HG03439 (cell line): ENCODE measurements around the gene GRID2IP.
"Not testable (repeated sequence)": the region's sequence is repeated elsewhere in the genome, so short reads cannot be mapped to it uniquely, and the experiment has no call there.

Experiments
- ATAC-seq: cut with Tn5 transposase; IDR thresholded peaks from one replicate; pipeline ENCODE4 v1.9.1; 2021; ENCODE audit warnings: mild to moderate bottlenecking, moderate library complexity; ENCODE audit not compliant: unreplicated experiment

The GRID2IP gene

DNA sequence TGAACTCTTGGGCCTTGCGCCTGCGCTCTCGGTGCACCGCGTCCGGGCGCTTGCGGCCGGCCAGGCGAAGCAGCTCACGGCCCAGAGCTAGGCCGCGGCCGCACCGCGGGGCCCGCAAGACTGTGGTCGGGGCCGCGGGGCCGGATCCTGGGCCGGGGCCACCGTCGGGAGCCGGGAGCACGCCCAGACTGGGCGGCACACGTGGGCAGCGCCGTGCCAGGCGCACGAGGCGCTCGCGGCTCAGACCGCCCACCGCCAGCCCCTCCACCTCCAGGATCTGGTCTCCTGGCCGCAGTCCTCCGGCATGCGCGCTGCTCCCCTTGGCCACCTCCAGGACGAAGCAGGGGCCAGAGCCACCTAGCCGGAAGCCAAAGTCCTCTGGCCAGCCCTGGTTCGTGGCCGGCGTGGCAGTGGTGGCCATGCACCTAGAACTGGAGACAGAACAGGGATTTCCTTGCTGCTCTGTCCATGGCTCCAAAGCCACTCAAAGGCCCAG lies at the start of gene GRID2IP:
GRID2IP (minus strand) TSS at position 446 of the 496 bp plus-strand sequence; CDS start at position 421, 25 bp downstream.
- no peak for ATAC-seq

DNA sequence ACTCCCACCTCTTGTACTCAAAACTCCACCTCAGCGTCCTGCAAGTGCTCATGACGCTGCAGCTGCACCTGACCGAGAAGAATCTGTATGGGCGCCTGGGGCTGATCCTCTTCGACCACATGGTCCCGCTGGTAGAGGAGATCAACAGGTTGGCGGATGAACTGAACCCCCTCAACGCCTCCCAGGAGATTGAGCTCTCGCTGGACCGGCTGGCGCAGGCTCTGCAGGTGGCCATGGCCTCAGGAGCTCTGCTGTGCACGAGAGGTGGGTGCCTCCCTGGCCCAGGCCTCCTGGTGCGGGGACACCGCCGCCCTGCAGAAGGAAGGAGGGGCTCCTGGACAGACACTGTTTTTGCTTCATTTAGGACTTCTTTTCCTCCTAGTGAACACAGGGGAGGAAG lies 48.8 kb upstream of the GRID2IP start:
- no peak for ATAC-seq

DNA sequence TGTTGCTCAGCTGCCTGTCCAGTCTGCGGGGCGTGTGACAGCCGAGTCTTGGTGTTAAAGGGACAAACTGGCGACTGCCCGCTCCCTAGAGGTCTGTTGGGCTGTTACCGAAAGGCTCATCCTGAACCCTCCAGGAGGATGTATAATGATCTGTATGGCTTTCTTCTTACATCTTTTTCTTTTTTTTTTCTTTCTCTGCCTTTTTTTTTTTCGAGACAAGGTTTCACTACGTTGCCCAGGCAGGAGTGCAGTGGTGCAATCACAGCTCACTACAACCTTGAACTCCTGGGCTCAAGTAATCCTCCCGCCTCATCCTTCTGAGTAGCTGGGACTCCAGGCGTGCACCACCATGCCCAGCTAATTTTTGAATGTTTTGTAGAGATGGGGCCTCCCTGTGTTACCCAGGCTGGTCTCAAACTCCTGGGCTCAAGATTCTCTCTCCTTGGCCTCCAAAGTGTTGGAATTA lies 39.4 kb upstream of the GRID2IP start:
- ATAC-seq, result no peak

DNA sequence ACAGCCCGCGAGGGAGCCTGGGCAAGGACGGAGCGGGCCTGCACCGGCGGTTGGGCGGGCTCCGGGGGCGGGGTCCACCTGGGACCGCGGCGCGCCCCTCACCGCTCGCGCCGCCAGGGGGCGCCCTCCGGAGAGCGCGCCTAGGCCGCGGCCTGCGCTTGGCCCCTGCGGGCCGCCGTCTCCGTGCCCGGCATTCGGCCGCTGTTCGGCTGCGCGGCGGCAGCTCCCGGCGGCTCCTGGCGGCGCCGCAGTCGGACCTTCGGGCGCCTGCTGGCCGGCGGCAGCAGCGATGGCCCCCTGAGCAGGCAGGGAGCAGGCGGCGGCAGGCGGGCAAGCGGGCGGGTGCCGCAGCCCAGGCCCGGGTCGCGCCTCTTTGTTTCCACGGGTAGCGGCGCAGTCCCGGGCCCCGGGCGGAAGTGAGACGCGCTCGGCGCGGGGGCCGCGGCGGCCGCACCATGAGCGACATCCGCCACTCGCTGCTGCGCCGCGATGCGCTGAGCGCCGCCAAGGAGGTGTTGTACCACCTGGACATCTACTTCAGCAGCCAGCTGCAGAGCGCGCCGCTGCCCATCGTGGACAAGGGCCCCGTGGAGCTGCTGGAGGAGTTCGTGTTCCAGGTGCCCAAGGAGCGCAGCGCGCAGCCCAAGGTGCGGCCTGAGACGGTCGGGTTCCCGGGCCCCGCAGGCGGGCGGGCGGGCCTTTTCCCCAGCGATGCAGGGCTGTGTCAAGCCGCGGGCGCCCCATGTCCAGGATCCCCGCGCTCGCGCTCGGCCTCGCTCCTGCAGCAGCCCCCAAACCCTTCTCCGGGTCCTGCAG lies 38.8 kb upstream of the GRID2IP start, which contains the start of gene INTS15:
INTS15 (plus strand) TSS at position 193 of the 816 bp plus-strand sequence; CDS start at position 456, 263 bp downstream.
- peak; percentile 83 for ATAC-seq

DNA sequence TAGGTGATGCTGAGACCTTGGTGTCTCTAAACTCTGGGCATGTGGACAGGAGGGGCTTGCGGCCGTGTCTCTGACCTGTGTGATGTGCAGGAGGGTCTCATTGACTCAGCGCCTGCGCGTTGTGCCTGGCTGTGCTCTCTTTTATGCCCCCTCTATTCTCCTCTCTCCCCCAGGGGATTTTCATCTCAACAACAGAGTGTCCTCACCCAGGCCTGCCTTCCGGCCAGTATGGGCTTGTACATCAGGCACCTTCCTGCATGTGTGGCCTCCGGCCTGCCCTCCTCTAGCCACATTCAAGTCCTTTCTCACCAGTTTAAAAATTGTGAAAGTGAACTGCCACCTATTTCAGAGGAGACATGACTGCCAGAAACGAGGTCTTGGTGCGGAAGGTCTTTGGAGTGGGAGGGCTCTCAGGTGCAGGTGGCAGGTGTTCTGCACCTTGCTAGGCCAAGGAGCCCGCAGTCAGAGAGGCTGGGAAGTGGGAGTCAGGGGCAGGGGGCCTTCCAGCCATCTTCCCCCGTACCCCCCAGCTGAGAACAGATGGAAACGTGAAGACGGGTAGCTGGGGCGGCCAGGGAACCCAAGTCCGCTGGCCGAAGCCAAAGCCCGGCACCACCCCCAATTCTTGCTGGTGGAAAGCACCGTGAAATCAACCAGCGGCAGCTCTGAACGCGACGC lies 38.0 kb upstream of the GRID2IP start:
- ATAC-seq, result no peak

DNA sequence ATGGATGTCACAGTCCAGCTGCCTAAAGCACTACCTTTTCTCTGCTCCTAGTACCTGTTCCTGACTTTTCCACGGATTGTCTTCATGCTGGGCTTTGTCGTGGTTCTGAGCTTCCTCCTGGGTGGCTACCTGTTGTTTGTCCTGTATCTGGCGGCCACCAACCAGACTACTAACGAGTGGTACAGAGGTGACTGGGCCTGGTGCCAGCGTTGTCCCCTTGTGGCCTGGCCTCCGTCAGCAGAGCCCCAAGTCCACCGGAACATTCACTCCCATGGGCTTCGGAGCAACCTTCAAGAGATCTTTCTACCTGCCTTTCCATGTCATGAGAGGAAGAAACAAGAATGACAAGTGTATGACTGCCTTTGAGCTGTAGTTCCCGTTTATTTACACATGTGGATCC lies 37.3 kb upstream of the GRID2IP start:
- no peak for ATAC-seq

DNA sequence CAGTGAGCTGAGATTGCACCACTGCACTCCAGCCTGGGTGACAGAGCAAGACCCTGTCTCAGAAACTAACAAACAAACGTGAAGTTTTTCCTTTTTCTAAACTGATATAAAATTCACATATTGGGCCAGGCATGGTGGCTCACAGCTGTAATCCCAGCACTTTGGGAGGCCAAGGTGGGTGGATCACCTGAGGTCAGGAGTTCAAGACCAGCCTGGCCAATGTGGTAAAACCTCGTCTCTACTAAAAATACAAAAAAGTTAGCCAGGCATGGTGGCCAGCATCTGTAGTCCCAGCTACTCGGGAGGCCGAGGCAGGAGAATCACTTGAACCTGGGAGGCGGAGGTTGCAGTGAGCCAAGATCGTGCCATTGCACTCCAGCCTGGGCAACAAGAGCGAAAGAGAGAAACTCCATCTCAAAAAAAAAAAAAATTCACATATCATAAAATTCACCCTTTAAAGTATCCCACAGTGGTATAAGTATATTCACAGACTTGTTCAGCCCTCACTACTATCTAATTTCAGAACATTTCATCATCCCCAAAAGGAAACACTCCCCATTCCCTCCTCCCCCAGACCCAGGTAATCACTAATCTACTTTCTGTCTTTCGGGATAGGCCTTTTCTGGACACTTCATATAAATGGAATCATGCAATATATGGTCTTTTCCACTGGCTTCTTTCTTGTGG lies 34.6 kb upstream of the GRID2IP start:
- not testable (repeated sequence) for ATAC-seq

DNA sequence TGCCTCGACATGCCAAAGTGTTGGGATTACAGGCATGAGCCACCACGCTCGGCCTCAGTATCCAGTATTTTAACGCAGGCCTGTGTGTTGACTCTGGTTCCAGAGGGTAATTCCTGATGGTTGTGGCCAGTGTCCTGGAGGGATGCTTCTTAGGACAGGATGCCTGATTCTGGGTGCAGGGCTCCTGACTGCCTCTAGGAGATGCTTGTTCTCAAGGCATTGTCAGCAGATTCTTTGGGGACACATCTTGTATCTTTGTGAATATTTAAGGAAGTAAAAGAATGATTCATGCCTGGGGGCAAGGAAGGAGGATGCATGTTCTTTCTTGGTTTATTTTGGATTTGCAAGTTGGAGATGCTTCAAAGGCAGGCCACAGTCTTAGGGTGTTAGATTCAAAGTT lies 28.2 kb upstream of the GRID2IP start:
- no peak for ATAC-seq

DNA sequence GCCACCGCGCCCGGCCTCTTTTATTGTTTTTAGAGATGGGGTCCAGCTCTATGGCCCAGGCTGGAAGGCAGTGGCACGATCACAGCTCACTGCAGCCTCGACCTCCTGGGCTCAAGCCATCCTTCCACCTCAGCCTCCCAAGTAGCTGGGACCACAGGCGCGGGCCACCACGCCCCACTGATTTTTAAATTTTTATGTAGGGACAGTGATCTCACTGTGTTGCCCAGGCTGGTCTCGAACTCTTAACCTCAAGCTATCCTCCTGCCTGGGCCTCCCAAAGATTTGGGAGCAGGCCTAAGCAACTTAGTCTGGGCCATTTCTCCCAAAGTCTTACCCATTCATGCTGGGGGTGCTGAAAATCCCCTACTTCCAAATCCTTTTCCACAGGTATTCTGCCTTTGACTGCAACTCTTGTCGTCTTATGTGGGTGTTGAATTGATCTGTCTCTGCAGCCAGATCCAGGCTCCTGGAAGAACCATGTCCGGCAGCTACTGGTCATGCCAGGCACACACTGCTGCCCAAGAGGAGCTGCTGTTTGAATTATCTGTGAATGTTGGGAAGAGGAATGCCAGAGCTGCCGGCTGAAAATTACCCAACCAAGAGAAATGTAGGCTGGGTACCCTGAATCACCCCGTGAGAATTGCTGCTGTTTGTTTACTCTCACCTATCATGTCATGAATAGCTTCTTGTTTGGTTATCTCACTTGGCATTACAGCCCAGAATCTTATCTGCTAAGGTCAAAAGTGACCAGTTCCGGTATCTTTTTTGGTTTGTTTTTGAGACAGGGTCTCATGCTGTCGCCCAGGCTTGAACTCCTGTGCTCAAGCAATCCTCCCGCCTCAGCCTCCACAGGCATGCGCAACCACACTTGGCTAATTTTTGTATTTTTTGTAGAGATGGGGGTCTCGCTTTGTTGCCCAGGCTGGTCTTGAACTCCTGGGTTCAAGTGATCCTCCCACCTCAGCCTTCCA lies 27.1 kb upstream of the GRID2IP start:
- ATAC-seq, result no peak

DNA sequence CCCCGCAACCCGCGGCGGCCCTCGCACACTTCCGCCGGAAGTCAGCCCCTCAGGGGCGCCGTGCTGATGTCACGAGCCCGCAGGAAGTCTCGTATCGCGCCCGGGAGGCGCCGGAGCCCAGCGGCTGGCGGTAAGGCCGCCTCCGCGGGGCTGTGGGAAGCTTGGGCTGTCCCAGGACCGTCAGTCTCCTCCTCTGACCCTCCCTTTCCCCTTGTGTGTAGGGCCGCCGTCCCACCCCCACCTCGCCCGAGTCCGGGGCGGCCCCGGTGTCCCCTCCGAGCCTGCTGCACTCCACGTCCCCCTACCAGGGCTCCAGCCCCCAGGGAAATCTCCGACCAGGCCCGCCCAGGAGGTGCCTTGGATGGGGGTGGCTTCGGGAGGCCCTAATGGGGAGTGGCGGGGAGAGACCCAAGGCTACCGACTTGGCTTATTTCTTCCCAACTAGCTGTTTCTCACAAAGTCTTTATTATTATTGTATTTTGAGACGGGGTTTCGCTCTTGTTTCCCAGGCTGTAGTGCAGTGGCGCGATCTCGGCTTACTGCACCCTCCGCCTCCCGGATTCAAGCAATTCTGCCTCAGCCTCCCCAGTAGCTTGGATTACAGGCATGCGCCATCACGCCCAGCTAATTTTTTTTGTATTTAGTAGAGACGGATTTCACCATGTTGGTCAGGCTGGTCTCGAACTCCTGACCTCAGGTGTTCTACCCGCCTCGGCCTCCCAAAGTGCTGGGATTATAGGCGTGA lies 26.3 kb upstream of the GRID2IP start, which contains the start of gene ZDHHC4:
ZDHHC4 (plus strand) TSS at position 86 of the 745 bp plus-strand sequence. CDS start 3,108 bp downstream, outside the sequence.
- peak; percentile 95 for ATAC-seq

DNA sequence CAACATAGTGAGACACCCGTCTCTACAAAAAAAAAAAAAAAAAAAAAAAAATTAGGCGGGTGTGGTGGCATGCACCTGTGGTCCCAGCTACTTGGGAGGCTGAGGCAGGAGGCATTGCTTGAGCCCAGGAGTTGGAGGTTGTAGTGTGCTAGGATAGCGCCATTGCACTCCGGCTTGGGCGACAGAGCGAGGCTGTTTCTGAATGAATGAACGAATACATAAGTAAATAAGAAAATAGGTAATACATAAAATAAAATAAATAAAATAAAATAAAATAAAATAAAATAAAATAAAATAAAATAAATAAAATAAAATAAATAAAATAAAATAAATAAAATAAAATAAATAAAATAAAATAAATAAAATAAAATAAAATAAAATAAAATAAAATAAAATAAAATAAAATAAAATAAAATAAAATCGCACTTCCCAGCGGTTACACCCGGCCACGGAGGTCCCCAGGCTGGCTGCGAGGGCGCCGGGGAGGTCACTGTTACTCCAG lies 25.7 kb upstream of the GRID2IP start:
- not testable (repeated sequence) for ATAC-seq

DNA sequence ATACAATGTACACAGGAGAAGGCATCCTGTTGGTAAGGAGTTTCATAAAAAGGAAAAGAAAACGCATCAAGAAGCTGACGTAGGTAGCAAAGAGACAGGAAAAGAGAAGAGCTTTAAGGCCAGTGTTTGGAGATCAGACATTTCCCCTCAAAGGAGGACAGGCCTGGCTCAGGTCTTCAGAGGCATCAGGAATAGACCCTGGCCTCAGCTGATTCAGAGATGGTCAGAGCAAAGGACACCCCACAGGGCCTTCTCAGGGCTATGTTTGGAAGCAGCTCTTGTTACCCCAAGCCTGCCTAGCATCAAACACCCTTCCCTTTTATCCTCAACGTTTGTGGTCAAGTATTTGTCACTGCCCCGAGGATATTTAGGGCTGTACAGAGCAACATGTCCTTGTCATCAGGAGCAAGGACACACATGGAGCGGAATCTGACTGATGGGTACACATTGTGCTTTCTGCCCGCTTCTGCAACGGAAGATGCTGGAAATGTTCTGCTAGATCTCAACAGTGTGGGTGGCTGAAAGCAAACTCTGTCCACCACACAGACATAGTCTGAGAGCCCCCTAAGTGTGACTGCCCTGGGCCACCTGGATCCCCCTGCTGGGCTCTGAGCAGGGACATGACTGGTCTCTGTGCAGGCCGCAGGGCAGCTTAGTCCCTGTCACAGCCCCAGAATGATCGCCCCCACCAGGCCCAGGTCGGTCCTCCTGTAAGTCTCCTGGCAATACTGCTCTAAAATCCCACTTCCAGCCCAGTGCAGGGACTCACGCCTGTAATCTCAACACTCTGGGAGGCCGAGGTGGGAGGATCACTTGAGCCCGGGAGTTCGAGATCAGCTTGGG lies 25.0 kb upstream of the GRID2IP start:
- ATAC-seq, result no peak

DNA sequence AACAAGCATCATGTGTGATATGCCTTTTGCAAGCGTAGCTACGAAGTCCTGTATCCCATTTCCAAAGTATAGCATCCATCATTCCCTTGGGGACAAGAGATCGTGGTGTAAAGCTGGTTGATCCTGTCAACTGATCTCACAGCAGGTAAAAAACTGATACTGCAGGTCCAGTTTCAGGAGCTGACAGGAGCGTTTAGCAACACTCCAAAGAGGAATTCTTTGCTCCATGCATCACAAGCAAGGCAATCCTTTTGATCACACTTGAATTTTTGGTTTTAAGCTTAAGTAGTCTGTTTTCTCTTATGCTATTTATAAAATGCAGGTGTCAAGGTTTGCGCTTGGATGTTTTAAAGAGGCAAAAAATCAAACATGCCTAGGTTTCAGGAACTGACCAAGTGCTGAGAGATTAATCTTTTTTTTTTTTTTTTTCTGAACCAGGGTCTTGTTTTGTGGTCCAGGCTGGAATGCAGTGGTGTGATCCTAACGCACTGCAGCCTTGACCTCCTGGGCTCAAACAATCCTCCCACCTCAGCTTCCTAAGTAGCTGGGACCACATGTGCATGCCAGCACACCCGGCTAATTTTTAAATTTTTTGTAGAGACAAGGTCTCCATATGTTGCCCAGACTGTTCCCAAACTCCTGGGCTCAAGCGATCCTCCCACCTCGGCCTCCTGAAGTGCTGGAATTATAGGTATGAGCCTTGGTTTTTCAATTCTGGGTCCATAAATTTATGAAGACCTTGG lies 24.2 kb upstream of the GRID2IP start:
- no peak for ATAC-seq

DNA sequence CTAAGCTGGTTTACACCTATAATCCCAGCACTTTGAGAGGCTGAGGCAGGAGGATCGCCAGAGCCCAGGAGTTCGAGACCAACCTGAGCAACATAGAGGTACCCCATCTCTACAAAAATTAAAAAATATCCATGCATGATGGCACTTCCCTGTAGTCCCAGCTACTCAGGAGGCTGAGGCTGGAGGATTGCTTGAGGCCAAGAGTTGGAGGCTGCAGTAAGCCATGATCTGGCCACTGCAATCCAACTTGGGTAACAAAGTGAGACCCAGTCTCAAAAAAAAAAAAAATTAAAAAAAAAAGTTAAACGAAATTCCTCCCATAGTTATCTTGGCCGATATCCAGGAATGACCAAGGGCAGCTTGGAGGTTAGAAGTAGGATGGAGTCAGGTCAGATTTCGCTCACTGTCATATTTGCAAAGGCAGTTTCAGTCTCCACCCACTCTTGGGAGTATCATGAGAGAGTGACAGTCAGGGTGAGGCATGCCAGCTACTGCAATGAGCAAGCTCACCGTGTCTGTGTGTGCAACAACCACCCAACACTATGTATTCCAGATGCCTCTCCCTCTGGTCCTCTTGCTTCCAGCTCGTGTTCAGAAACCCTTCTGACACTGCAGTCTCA lies 20.0 kb upstream of the GRID2IP start:
- ATAC-seq, result no peak

DNA sequence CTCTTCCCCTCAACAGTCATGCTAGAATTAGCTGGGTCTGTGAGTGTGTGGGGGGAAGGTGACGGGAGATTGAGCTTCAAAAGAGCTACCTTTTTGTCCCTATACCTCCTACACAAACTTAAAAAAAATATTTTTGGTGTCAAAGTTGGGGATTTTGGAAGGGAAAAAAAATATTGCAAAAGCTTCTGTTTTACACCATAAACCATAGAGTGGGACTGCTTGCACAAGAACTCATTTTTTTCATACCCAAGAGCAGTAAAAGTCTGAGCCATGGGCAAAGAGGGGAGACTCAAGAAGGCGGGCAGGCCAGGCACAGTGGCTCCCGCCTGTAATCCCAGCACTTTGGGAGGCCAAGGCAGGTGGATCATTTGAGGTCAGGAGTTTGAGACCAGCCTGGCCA lies 16.6 kb upstream of the GRID2IP start:
- no peak for ATAC-seq

DNA sequence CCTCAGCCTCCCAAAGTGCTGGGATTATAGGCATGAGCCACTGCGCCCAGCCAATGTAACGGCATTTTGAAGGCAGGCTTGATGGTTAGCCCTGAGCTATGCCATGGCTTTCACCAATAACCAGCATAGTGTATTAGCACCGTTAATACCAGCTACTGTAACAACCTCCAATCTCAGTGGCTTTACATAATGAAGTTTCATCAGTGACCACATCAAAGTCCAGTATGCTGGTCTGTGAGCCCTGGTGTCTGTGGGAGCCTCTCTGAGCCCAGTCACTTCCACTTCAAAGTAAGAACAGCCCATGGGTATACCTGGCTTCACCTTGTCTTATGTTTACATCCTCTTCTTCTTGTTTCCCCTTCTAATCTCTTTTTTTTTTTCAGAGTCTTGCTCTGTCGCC lies 14.4 kb upstream of the GRID2IP start:
- ATAC-seq, result no peak
